HepG2 (cell line): ENCODE data around the gene RAPGEFL1. TPM values are rescaled to one million over a fixed set of nuclear protein-coding genes. Genes with fewer than 3 reads are reported as not detected.

Experiments used
- AKNA ChIP-seq: sonication (generic); formaldehyde crosslinking; IDR thresholded peaks from 2 replicates; pipeline ENCODE4 v1.4.0; 2020; ENCODE audit warnings: missing genetic modification reagents, borderline replicate concordance
- CEBPZ ChIP-seq: IDR thresholded peaks from 2 replicates; pipeline ENCODE4 v1.6.1; 2012; ENCODE audit warnings: low read length, improper control_type of control experiment
- GABPB1 ChIP-seq: IDR thresholded peaks from 2 replicates; pipeline ENCODE4 v1.6.1; 2016; ENCODE audit warnings: mild to moderate bottlenecking, missing genetic modification reagents, moderate library complexity, missing compliant biosample characterization
- HOXA7 ChIP-seq: sonication (generic); formaldehyde crosslinking; IDR thresholded peaks from 2 replicates; pipeline ENCODE4 v1.8.1; 2022; ENCODE audit warnings: mild to moderate bottlenecking, missing genetic modification reagents, moderate library complexity
- MLX ChIP-seq: IDR thresholded peaks from 2 replicates; pipeline ENCODE4 v1.6.1; 2016
- MTA3 ChIP-seq: sonication (generic); formaldehyde crosslinking; IDR thresholded peaks from 2 replicates; pipeline ENCODE4 v1.4.0; 2020; ENCODE audit warnings: missing genetic modification reagents
- NFE2 ChIP-seq: sonication (generic); formaldehyde crosslinking; IDR thresholded peaks from 2 replicates; pipeline ENCODE4 v1.4.0; 2020; ENCODE audit warnings: missing genetic modification reagents
- PRPF4 ChIP-seq: fragments of 200-400 bp; formaldehyde crosslinking; IDR thresholded peaks from 2 replicates; pipeline ENCODE4 v1.6.1; 2016; ENCODE audit warnings: low read length, low read depth; ENCODE audit not compliant: poor library complexity, severe bottlenecking
- RAD21 ChIP-seq: fragments of 450-650 bp; formaldehyde crosslinking; IDR thresholded peaks from 2 replicates; pipeline ENCODE4 v1.5.0; 2020; ENCODE audit warnings: mild to moderate bottlenecking
- ZNF362 ChIP-seq: sonication (generic); formaldehyde crosslinking; IDR thresholded peaks from 2 replicates; pipeline ENCODE4 v1.4.0; 2020; ENCODE audit warnings: missing genetic modification reagents, mild to moderate bottlenecking, borderline replicate concordance
- ZNF432 ChIP-seq: sonication (generic); formaldehyde crosslinking; IDR thresholded peaks from 2 replicates; pipeline ENCODE4 v1.5.0; 2020; ENCODE audit warnings: missing genetic modification reagents, mild to moderate bottlenecking, borderline replicate concordance
- ZNF589 ChIP-seq: sonication (generic); formaldehyde crosslinking; conservative IDR thresholded peaks from 2 replicates; pipeline ENCODE4 v1.8.0; 2022; ENCODE audit warnings: mild to moderate bottlenecking, moderate library complexity, missing genetic modification reagents
- ZNF616 ChIP-seq: sonication (generic); formaldehyde crosslinking; IDR thresholded peaks from 2 replicates; pipeline ENCODE4 v1.5.0; 2020; ENCODE audit warnings: low read depth, mild to moderate bottlenecking, missing genetic modification reagents
- ZNF879 ChIP-seq: sonication (generic); formaldehyde crosslinking; IDR thresholded peaks from 2 replicates; pipeline ENCODE4 v1.8.1; 2023; ENCODE audit warnings: missing genetic modification reagents
- polyA plus RNA-seq, 8 experiments: library from polyadenylated mRNA; depleted of rRNA in 3 of 8; stranded (reverse) in 7 of 8; unstranded in 1 of 8; fragments of >200 nt; fragmentation: Illumina TruSeq in 4 of 8; extraction: Trizol in 4 of 8; gene quantifications; 2 replicates each; pipeline versions ENCODE4 v1.2.1 to v1.2.3, GENCODE V29; 2011 to 2016; ENCODE audit warnings: low read depth in 4 of 8, missing spikeins in 1 of 8, mixed read lengths in 1 of 8; ENCODE audit not compliant: insufficient read depth in 1 of 8
- total RNA-seq, 5 experiments: library from RNA; depleted of rRNA; stranded (reverse); fragments of >200 nt; fragmentation: Illumina TruSeq; extraction: Trizol; gene quantifications; 2 replicates each; pipeline ENCODE4 v1.2.3, GENCODE V29; 2016; ENCODE audit warnings: low read depth in 1 of 5
- TF ChIP-seq, protein P1 (sequence below): IDR thresholded peaks from 2 replicates; pipeline ENCODE4 v1.6.1; 2018; ENCODE audit warnings: missing genetic modification reagents, mild to moderate bottlenecking, missing compliant biosample characterization
- TF ChIP-seq, protein P2 (sequence below): sonication (generic); formaldehyde crosslinking; IDR thresholded peaks from 2 replicates; pipeline ENCODE4 v1.9.0; 2021; ENCODE audit warnings: missing genetic modification reagents, mild to moderate bottlenecking, borderline replicate concordance

RAPGEFL1 gene
- total and polyA plus RNA-seq, 2 of the 13 experiments (the other 11 are each of a cell fraction or from before 2014, with no cell fraction given) = 4.5 to 7.8 TPM

DNA sequence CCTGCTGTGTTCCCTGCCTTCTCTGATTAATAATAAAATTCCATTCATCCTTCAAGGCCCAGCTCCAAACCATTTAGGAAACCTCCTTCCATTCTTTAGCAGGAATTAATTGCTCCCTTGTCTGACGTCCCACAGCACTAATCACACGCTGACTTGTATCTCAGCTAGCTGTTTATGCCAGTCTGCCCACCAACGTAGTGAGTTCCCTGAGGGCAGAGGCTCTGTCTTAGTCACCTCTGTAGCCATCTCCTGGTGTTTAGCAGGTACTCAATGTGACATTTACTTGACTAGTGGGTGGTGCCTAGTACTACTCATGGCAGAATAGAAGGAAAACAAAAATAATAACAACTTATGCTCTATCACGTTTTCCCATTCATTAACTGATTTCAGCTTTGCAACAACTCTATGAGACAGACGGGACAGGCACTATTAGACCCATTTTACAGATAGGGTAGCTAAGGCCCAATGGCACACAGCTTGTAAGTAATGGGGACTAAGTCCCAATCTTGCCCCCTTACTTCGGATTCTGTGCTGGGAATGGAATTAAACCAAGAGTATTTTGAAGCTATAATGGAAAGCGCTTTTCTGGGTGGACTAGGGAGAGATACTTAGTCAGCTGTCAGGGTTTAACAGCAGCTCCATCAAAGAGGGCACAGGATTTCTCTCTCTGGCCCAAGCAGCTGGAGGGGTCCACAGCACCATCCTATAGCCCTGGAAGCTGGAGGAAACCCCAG lies 40.9 kb downstream of the RAPGEFL1 start (continued):
- no peak for TF ChIP-seq ZNF616 (CRISPR knock-in tag)
- TF ChIP-seq, protein P1, sequence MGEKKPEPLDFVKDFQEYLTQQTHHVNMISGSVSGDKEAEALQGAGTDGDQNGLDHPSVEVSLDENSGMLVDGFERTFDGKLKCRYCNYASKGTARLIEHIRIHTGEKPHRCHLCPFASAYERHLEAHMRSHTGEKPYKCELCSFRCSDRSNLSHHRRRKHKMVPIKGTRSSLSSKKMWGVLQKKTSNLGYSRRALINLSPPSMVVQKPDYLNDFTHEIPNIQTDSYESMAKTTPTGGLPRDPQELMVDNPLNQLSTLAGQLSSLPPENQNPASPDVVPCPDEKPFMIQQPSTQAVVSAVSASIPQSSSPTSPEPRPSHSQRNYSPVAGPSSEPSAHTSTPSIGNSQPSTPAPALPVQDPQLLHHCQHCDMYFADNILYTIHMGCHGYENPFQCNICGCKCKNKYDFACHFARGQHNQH (CRISPR knock-in tag) = no peak
- TF ChIP-seq PRPF4 = no peak
- TF ChIP-seq MTA3 (CRISPR knock-in tag) = no peak
- TF ChIP-seq GABPB1 (CRISPR knock-in tag) = no peak
- 0 out of 2 replicates have a peak, but pooled peaks have one; percentile 23 for TF ChIP-seq ZNF589 (CRISPR knock-in tag)
- no peak for TF ChIP-seq CEBPZ
- TF ChIP-seq RAD21 = no peak
- no peak for TF ChIP-seq MLX
- TF ChIP-seq ZNF879 = no peak
- TF ChIP-seq HOXA7 (CRISPR knock-in tag) = 0 out of 2 replicates have a peak, but pooled peaks have one; percentile 40
- TF ChIP-seq, protein P2, sequence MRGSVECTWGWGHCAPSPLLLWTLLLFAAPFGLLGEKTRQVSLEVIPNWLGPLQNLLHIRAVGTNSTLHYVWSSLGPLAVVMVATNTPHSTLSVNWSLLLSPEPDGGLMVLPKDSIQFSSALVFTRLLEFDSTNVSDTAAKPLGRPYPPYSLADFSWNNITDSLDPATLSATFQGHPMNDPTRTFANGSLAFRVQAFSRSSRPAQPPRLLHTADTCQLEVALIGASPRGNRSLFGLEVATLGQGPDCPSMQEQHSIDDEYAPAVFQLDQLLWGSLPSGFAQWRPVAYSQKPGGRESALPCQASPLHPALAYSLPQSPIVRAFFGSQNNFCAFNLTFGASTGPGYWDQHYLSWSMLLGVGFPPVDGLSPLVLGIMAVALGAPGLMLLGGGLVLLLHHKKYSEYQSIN (CRISPR knock-in tag) = no peak
- TF ChIP-seq ZNF432 (CRISPR knock-in tag) = no peak
- no peak for TF ChIP-seq AKNA (CRISPR knock-in tag)
- no peak for TF ChIP-seq ZNF362 (CRISPR knock-in tag)
- TF ChIP-seq NFE2 (CRISPR knock-in tag) = no peak
